GM10248 (cell line): ENCODE results near the gene CD19.

ENCODE experiments used
- CTCF ChIA-PET: fragments of 300-600 bp; sonication (Branson Sonifier 250); formaldehyde crosslinking; extraction: SDS; loops from one replicate; lab custom pipeline; 2021; ENCODE audit warnings: antibody characterized with exemption; lab: Yijun Ruan, JAX
- POLR2A ChIA-PET: fragments of 350-650 bp; sonication (Branson Sonifier 250); formaldehyde crosslinking; extraction: SDS; loops from one replicate; lab custom pipeline; 2020; ENCODE audit warnings: antibody characterized with exemption; lab: Yijun Ruan, JAX
- DNase-seq: peaks from one replicate; pipeline ENCODE4 v3.0.0; 2012; ENCODE audit errors: extremely low spot score
- CTCF ChIP-seq: IDR thresholded peaks from 2 replicates; pipeline ENCODE4 v1.5.1; 2012; ENCODE audit warnings: mild to moderate bottlenecking, low read depth; ENCODE audit errors: extremely low read depth, missing control alignments, control extremely low read depth

CD19 gene

GRCh38 chr16:28913946-28914724 is 17.6 kb upstream of the CD19 start:
- POLR2A ChIA-PET, result interaction anchor here (1.0 to 1.5 kb wide), 2 partner anchors 10 to 12 kb away, joined by 3 read pairs; no protein-coding TSS in a partner anchor
- no peak for TF ChIP-seq CTCF
- CTCF ChIA-PET, result interaction anchor here (1.2 to 2.7 kb wide), 3 partner anchors 26 to 33 kb away, joined by 3 to 9 read pairs (median 3); no protein-coding TSS in a partner anchor
- no peak for DNase-seq

GRCh38 chr16:28915181-28915580 is 16.6 kb upstream of the CD19 start:
- ChIA-PET CTCF (interaction anchor here (1.2 to 2.8 kb wide), 3 partner anchors 27 to 32 kb away, joined by 3 to 9 read pairs (median 3); no protein-coding TSS in a partner anchor), POLR2A (interaction anchor here (1.0 to 1.5 kb wide), 2 partner anchors 9 to 13 kb away, joined by 3 read pairs; no protein-coding TSS in a partner anchor)
- no peak for DNase-seq
- TF ChIP-seq CTCF, result no peak

- DNase-seq, result no peak
Measured at GRCh38 chr16:28917095-28917494, 14.7 kb upstream of the CD19 start.

GRCh38 chr16:28918698-28919097 is 13.1 kb upstream of the CD19 start:
- DNase-seq, result no peak
- no peak for TF ChIP-seq CTCF
- ChIA-PET POLR2A (interaction anchor here (1.0 kb wide), 1 partner anchor 56 kb away, joined by 3 read pairs; the partner anchor contains the start of gene SPNS1), CTCF (interaction anchor here (1.1 to 2.2 kb wide), 2 partner anchors 26 to 45 kb away, joined by 3 to 5 read pairs; no protein-coding TSS in a partner anchor)

More at GRCh38 chr16:28917095-28917494, 14.7 kb upstream of the CD19 start:
- ChIA-PET POLR2A (no interaction called here), CTCF (interaction anchor here (2.8 kb wide), 1 partner anchor 28 kb away, joined by 9 read pairs; no protein-coding TSS in a partner anchor)
- no peak for TF ChIP-seq CTCF

- DNase-seq, result no peak
- no peak for TF ChIP-seq CTCF
- POLR2A ChIA-PET, result interaction anchor here (0.6 to 1.2 kb wide), 4 partner anchors 7 to 65 kb away, joined by 4 to 9 read pairs (median 6); no protein-coding TSS in a partner anchor
- CTCF ChIA-PET, result interaction anchor here (0.9 to 2.3 kb wide), 2 partner anchors 9 to 22 kb away, joined by 4 to 19 read pairs; no protein-coding TSS in a partner anchor
Measured at GRCh38 chr16:28923231-28923587, 8.6 kb upstream of the CD19 start.

GRCh38 chr16:28923652-28924398 is 7.9 kb upstream of the CD19 start:
- peak; percentile 77 for DNase-seq
- CTCF ChIA-PET, result interaction anchor here (0.7 to 2.3 kb wide), 4 partner anchors 9 to 78 kb away, joined by 3 to 19 read pairs (median 7); partner anchors contain the start of genes CD19 and TUFM
- POLR2A ChIA-PET, result interaction anchor here (0.6 to 1.2 kb wide), 6 partner anchors 8 to 66 kb away, joined by 3 to 9 read pairs (median 4); no protein-coding TSS in a partner anchor

More at GRCh38 chr16:28923652-28924398, 7.9 kb upstream of the CD19 start:
- TF ChIP-seq CTCF, result no peak
